ENCODE results near the gene TTC28.

DNA sequence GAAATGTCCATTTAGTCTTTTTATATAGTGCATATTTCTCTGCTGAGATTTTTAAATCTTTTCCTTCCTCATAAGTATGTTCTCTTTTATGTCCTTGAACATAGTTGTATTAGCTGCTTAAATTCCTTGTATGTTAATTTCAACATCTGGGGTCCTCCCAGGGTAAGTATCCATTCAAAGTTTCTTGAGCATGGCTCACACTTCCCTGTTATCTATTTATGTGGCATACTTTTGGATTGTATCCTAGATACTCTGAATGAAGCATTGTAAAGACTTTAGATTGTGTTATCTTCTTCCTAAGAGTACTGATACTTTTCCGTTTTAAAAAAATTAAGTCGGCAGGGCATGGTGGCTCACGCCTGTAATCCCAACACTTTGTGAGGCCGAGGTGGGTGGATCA is 732.2 kb downstream of the TTC28 start:
- no peak for TF ChIP-seq POLR2A (IDR thresholded peaks at IDR 0.05; ENCODE audit: extremely low read depth, insufficient read length)
- TF ChIP-seq, protein P1, sequence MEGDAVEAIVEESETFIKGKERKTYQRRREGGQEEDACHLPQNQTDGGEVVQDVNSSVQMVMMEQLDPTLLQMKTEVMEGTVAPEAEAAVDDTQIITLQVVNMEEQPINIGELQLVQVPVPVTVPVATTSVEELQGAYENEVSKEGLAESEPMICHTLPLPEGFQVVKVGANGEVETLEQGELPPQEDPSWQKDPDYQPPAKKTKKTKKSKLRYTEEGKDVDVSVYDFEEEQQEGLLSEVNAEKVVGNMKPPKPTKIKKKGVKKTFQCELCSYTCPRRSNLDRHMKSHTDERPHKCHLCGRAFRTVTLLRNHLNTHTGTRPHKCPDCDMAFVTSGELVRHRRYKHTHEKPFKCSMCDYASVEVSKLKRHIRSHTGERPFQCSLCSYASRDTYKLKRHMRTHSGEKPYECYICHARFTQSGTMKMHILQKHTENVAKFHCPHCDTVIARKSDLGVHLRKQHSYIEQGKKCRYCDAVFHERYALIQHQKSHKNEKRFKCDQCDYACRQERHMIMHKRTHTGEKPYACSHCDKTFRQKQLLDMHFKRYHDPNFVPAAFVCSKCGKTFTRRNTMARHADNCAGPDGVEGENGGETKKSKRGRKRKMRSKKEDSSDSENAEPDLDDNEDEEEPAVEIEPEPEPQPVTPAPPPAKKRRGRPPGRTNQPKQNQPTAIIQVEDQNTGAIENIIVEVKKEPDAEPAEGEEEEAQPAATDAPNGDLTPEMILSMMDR (IDR thresholded peaks at IDR 0.05; ENCODE audit: low read depth, low read length) = no peak
- no peak for TF ChIP-seq MYC (IDR thresholded peaks at IDR 0.05; ENCODE audit: low read depth, low read length)

All from NB4 (cell line).